SK-N-MC (cell line): ENCODE results near the gene KCNJ9.

Experiments used
- DNase-seq: peaks from one replicate; pipeline ENCODE4 v3.0.0-alpha.2; 2011; ENCODE audit warnings: low read depth, low spot score
- H3K27ac ChIP-seq: fragments of 200-600 bp; sonication (generic); 2 replicates; pipeline ENCODE4 v1.5.1; 2016; ENCODE audit warnings: mixed run types
- H3K36me3 ChIP-seq: fragments of 200-600 bp; sonication (generic); 2 replicates; pipeline ENCODE4 v1.6.1; 2017; ENCODE audit warnings: antibody characterized with exemption, low read length, mixed read lengths; ENCODE audit not compliant: insufficient read depth
- H3K4me3 ChIP-seq: fragments of 200-600 bp; sonication (generic); 2 replicates; pipeline ENCODE4 v1.5.1; 2016
- H3K9ac ChIP-seq: fragments of 200-600 bp; sonication (generic); 2 replicates; pipeline ENCODE4 v1.8.0; 2017; ENCODE audit warnings: mixed run types, mixed read lengths; ENCODE audit not compliant: insufficient read length
- H3K9me3 ChIP-seq: fragments of 200-600 bp; sonication (generic); 2 replicates; pipeline ENCODE4 v1.6.1; 2017; ENCODE audit warnings: low read depth, mild to moderate bottlenecking, antibody characterized with exemption, low read length, moderate library complexity, mixed read lengths
- EZH2 ChIP-seq: fragments of 200-600 bp; sonication (generic); IDR thresholded peaks from one replicate; pipeline ENCODE4 v1.6.1; 2017; ENCODE audit warnings: antibody characterized with exemption
- FOXP2 ChIP-seq: optimal IDR thresholded peaks from 2 replicates; pipeline ENCODE3; 2011; ENCODE audit warnings: mild to moderate bottlenecking, moderate library complexity; ENCODE audit not compliant: insufficient read depth; ENCODE audit errors: extremely low read length, control extremely low read depth
- POLR2AphosphoS5 ChIP-seq: IDR thresholded peaks from 2 replicates; pipeline ENCODE4 v1.6.1; 2012; ENCODE audit warnings: mild to moderate bottlenecking, low read depth, low read length, borderline replicate concordance

Gene KCNJ9

DNA sequence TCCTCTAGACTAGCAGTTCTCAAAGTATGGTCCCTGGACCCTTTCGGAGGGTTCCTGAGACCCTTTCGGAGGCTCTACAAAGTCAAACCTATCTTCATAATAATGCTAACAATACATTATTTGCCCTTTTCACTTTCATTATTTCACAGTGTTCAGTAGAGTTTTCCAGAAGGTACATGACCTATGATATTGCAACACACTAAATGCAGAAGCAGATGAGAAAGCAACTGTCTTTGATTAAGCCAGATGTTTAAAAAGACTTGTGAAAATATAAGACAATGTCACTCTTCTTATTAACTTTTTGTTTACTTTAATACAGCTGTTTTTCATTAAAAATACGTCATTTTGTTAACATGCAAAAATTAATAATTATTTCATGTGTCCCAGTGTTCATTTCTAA is 17.2 kb upstream of the KCNJ9 start:
- TF ChIP-seq POLR2AphosphoS5 (no peak), EZH2 (no peak), FOXP2 (no peak)
- no peaks in the 10 kb centered on the region for H3K36me3 ChIP-seq
- DNase-seq, result no peak
- H3K9me3 ChIP-seq, result no peaks in the 10 kb centered on the region
- no peak overlapping the region for H3K4me3 ChIP-seq
- no peak overlapping the region for H3K9ac ChIP-seq
- no peak overlapping the region for H3K27ac ChIP-seq

DNA sequence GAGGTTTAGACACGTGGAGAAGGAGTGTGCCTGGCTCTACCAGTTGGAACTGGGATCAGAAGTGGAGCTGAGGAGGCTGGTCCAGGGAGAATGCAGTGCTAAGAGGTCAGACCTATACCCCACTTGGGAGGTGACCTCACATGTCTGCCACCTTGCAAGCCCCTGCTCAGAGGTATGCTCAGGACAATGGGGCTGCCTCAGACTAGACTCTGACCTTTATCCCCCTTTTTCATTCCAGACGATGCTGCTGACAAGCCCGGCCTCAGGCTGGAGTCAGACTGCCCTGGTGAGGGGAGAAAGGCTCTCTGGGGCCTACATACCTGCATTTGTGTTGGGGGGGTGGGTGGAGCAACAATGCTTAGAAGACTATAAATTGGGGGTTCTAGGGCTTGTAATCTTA is 16.6 kb upstream of the KCNJ9 start:
- Histone ChIP-seq H3K4me3 (no peak overlapping the region), H3K9me3 (no peaks in the 10 kb centered on the region), H3K9ac (no peak overlapping the region), H3K36me3 (no peaks in the 10 kb centered on the region), H3K27ac (no peak overlapping the region)
- no peak for TF ChIP-seq EZH2
- DNase-seq, result no peak

DNA sequence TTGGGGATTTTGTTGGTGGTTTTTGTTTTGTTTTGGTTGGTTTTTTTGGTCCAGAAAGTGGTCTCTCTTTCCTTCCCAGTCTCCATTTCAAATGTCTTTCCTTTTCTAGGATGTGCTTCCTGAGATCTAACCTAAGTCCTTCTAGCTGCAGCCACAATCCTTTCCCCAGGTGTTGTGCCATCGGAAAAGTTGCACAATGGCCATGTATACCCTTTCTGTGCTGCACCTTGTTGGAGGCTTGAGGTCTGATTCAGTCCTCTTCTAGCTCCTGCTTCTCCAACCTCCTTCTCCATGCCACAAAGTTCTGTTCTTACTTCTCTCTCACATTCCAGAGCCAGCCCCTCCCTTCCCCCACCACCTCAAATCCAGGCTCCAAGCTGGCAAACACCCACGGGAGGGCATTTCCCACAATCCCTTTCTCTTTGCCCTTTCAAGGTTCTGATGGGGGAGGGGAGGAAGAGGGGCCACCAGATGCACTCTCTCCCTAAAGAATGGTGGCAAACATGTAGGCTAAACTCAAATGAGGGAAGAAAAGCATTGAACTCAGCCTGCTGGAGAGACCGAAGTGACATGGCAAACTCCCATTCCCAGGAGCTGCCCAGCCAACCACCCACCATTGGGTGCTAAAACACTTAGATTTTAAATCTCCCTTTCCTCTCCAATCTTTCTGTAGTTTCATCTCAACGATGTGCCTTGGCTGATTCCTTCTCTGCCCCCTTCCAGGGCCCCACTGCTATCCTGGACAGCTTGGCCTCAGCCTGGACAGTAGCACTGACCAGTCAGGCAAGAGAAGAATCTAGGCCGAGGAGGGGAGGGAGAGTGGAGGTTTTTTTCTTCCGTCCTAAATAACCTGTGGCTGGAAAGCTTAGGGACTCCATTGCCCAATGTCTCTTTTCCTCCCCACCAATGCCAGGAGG is 14.3 kb upstream of the KCNJ9 start:
- H3K36me3 ChIP-seq, result no peaks in the 10 kb centered on the region
- H3K4me3 ChIP-seq, result no peak overlapping the region
- TF ChIP-seq FOXP2 (no peak), POLR2AphosphoS5 (no peak), EZH2 (no peak)
- no peak for DNase-seq
- H3K9ac ChIP-seq, result no peak overlapping the region
- H3K9me3 ChIP-seq, result no peaks in the 10 kb centered on the region
- no peak overlapping the region for H3K27ac ChIP-seq

DNA sequence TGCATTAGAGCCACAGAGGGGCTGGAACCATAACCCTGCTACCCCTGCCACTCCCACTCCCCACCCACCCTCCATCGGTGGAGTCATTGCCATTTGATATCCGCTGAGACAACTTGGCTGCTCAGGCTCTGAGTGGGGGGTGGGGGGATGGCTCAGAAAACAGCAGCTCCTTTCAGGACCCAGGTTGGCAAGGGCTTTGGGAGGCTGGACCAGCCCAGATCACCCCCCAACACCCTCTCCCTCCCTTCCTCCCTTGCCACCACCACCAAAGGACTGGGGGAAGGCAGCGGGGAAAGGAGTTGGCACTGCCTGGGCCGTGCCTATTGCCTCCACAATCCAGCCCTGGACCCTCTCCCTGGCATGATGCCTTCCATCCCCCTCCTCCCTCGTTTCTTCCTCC is 13.1 kb upstream of the KCNJ9 start:
- Histone ChIP-seq H3K36me3 (no peaks in the 10 kb centered on the region), H3K9ac (no peak overlapping the region), H3K9me3 (no peaks in the 10 kb centered on the region), H3K27ac (no peak overlapping the region), H3K4me3 (no peak overlapping the region)
- no peak for DNase-seq
- no peak for TF ChIP-seq POLR2AphosphoS5
- no peak for TF ChIP-seq FOXP2
- TF ChIP-seq EZH2, result no peak

DNA sequence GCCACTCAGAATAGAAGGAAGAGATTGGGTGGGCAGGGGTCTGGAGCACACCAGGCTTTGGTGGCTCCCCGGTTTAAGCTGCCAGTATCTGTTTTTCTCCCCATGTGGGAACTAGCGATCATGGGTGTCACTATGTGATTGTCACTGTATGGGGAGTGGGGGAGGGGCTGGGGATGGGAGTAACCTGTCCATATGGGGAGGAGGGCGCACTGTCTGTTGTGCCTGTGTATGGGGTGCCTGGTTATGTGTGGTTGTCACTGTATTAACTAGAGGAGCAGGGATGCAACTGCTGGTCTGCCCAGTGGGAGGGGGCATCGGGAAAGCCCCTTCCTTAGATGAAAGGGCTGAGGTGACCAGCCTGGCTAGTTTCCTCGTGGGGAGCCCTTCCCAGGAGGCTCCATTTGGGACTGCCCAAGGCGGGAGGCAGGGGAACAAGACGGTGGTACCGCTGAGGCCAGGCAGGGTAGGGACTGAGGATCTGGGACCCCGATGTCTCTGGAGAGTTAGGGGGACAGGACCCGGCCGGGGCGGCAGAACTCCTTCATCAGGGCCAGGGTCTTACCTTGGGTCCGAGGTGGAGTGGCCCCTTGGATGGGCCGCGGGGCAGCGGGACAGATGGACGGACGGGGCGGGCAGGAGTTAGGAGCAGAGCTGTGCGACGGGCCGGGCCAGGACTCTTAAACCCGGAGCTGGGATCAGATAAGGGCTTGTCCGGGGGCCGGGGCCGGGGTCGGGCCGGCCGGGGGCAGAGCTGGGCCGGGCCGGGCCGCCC is 11.7 kb upstream of the KCNJ9 start, which contains the start of gene KCNJ10:
KCNJ10 (minus strand) TSS at position 701 of the 772 bp plus-strand sequence. CDS start 27,628 bp downstream, outside the sequence.
- Histone ChIP-seq H3K9ac (no peak within 1 kb of the TSS), H3K36me3 (no peaks in the 10 kb centered on the region), H3K4me3 (peak within 1 kb of the TSS; percentile 75), H3K9me3 (no peaks in the 10 kb centered on the region), H3K27ac (no peak within 1 kb of the TSS)
- TF ChIP-seq EZH2 (no peak), POLR2AphosphoS5 (no peak), FOXP2 (no peak)
- DNase-seq, result no peak

DNA sequence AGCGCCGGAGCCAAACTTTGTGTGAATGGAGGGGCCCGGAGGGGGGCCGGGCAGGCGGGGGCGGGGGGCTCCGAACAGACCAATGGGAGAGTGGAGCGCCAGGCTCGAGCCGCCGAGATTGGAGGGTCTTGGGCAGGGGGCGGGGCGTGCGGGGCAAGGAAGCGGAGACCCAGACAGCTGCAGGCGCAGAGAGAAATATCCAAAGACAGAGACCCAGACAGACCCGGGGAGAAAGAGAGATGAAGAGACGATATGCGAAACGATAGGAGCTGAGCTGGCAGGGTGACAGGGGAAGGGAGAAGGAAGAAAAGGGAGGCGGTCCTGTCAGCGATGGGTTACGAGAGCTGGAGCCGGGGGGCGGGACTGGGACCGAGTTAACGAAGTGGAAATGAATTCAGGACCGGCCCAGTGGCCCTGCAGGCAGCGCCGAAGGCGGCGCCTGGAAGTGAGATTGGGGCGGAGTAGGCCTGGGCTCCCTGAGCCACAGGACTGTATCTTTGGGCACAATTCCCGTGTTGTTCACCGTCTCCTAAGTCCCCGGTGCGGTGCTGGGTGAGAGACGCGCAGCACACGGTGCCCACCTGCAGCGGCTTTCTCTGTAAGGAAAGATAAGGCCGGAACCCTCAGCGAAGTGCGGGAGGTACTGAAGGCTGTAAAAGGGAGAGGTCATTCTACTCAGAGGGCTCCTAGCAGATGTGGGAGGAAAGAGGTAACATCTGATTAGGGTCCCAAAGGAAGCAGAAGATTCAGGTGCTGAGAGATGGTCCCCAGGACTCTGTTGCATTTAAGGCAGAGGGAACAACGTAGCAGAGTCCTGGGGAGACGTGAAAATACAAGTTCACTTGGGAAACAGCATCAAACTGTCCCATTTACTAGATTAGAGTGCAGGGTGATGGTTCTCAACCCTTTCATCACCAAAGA is 10.8 kb upstream of the KCNJ9 start:
- H3K9ac ChIP-seq, result no peak overlapping the region
- H3K9me3 ChIP-seq, result no peaks in the 10 kb centered on the region
- no peak for TF ChIP-seq FOXP2
- TF ChIP-seq POLR2AphosphoS5, result no peak
- no peak for TF ChIP-seq EZH2
- no peaks in the 10 kb centered on the region for H3K36me3 ChIP-seq
- no peak for DNase-seq
- H3K4me3 ChIP-seq, result peak overlapping the region; percentile 75
- H3K27ac ChIP-seq, result no peak overlapping the region

DNA sequence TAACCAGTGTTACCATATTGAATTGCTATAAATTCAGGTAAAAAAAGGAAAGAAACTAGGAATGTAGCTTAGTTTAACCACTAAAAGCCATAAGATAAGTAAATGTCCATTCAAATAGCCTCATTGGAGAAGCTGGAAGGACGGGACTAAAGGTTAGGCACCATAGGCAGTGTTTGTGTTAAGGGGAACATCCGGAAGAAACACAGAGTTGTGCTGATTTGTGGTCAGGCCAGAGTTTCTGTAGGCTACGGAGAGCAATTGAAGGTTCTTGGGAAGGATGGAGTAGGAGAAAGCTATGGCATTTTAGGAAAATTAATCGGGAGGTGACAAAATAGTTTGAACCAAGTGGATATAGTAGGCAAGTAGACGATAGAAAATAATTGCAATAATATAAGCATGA is 10.0 kb upstream of the KCNJ9 start:
- TF ChIP-seq FOXP2, result no peak
- no peak for TF ChIP-seq POLR2AphosphoS5
- no peak for TF ChIP-seq EZH2
- H3K9ac ChIP-seq, result no peak overlapping the region
- H3K4me3 ChIP-seq, result no peak overlapping the region
- no peak for DNase-seq
- no peaks in the 10 kb centered on the region for H3K36me3 ChIP-seq
- H3K27ac ChIP-seq, result no peak overlapping the region
- H3K9me3 ChIP-seq, result no peaks in the 10 kb centered on the region

DNA sequence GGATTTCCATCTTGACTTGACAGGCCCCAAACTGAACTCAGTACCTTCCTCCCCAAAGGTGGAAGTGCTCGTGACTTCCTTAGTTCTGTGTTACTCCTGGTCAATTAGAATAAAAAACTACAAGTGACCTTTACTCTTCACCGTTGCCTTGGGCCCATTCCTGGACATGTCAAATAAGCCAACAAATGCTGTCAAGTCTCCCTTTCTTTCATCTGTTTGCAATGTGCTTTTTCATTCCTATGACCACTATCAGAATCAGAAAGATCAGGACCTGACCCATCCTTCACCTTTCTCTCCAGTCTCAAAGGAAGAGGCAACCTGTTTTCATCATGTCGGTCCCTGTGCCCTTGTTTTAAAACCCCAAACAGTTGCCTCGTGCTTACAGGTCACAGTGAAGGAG is 6.5 kb upstream of the KCNJ9 start:
- Histone ChIP-seq H3K9ac (no peak overlapping the region), H3K9me3 (no peaks in the 10 kb centered on the region), H3K4me3 (no peak overlapping the region), H3K27ac (no peak overlapping the region), H3K36me3 (no peaks in the 10 kb centered on the region)
- DNase-seq, result no peak
- TF ChIP-seq POLR2AphosphoS5 (no peak), FOXP2 (no peak), EZH2 (no peak)
